Mesendoderm (in vitro differentiated cells): ENCODE data around the gene METAP1D.
"Not testable (repeated sequence)": the region's sequence is repeated elsewhere in the genome, so short reads cannot be mapped to it uniquely, and the experiment has no call there.

Experiments used
- DNase-seq: peaks from one replicate; pipeline ENCODE4 v3.0.0; 2013
- H2AK5ac ChIP-seq: 2 replicates; pipeline ENCODE4 v1.6.1; 2013; ENCODE audit warnings: low read length, inconsistent platforms
- H2BK120ac ChIP-seq: 2 replicates; pipeline ENCODE4 v1.6.1; 2013; ENCODE audit warnings: low read depth, mild to moderate bottlenecking, low read length, moderate library complexity, mixed read lengths
- H2BK15ac ChIP-seq: replicated peaks from 2 replicates; pipeline ENCODE4 v1.6.1; 2013; ENCODE audit warnings: low read depth, mild to moderate bottlenecking, moderate library complexity
- H2BK5ac ChIP-seq: 2 replicates; pipeline ENCODE4 v1.6.1; 2013; ENCODE audit warnings: low read length, inconsistent platforms
- H3K18ac ChIP-seq: 2 replicates; pipeline ENCODE4 v1.6.1; 2013; ENCODE audit warnings: mild to moderate bottlenecking, low read length, mixed read lengths
- H3K23ac ChIP-seq: one replicate; pipeline ENCODE4 v1.6.1; 2013; ENCODE audit warnings: low read length
- H3K27ac ChIP-seq: 2 replicates; pipeline ENCODE4 v1.5.1; 2013; ENCODE audit warnings: low read depth, mild to moderate bottlenecking, inconsistent platforms, low read length, moderate library complexity
- H3K27me3 ChIP-seq: 2 replicates; pipeline ENCODE4 v1.6.1; 2013; ENCODE audit warnings: low read length, control low read depth, mild to moderate bottlenecking, inconsistent platforms; ENCODE audit not compliant: insufficient read depth, poor library complexity
- H3K36me3 ChIP-seq: 2 replicates; pipeline ENCODE4 v1.6.1; 2013; ENCODE audit warnings: low read length, inconsistent platforms; ENCODE audit not compliant: control insufficient read depth, insufficient read depth
- H3K4ac ChIP-seq: one replicate; pipeline ENCODE4 v1.6.1; 2013; ENCODE audit warnings: low read depth, mild to moderate bottlenecking, low read length, moderate library complexity
- H3K4me1 ChIP-seq: 2 replicates; pipeline ENCODE4 v1.6.1; 2013; ENCODE audit warnings: low read depth, low read length, inconsistent platforms; ENCODE audit not compliant: control insufficient read depth
- H3K4me2 ChIP-seq: 2 replicates; pipeline ENCODE4 v1.6.1; 2013; ENCODE audit warnings: low read length
- H3K4me3 ChIP-seq: 2 replicates; pipeline ENCODE4 v1.5.1; 2013; ENCODE audit warnings: mild to moderate bottlenecking, low read length
- H3K56ac ChIP-seq: one replicate; pipeline ENCODE4 v1.6.1; 2013; ENCODE audit warnings: low read length
- H3K79me1 ChIP-seq: 2 replicates; pipeline ENCODE4 v1.6.1; 2013; ENCODE audit warnings: low read length, inconsistent platforms
- H3K79me2 ChIP-seq: 2 replicates; pipeline ENCODE4 v1.6.1; 2013; ENCODE audit warnings: mild to moderate bottlenecking, low read length; ENCODE audit not compliant: control insufficient read depth, insufficient read depth
- H3K9ac ChIP-seq: 2 replicates; pipeline ENCODE4 v1.6.1; 2013; ENCODE audit warnings: low read length, inconsistent platforms
- H4K5ac ChIP-seq: one replicate; pipeline ENCODE4 v1.6.1; 2013; ENCODE audit warnings: low read length
- H4K8ac ChIP-seq: one replicate; pipeline ENCODE4 v1.6.1; 2013; ENCODE audit warnings: low read depth, mild to moderate bottlenecking, control low read depth, low read length, moderate library complexity
- WGBS: extraction: QIAGEN DNeasy Blood & Tissue Kit; methylation state at CpG from one replicate; pipeline ENCODE4 v1.1.7; 2013; ENCODE audit warnings: low lambda C conversion rate, missing lambda C conversion rate; ENCODE audit not compliant: insufficient coverage; ENCODE audit errors: extremely low coverage; 5-methylcytosine and 5-hydroxymethylcytosine counted together

Gene METAP1D

GRCh38 chr2:172062402-172063004, 62.8 kb downstream of the METAP1D start:
- H3K79me2 ChIP-seq: no peaks in the 10 kb centered on the region
- H4K8ac ChIP-seq: no peak overlapping the region

GRCh38 chr2:172063446-172063845, 63.7 kb downstream of the METAP1D start:
- H3K9ac ChIP-seq: no peak overlapping the region
- H3K4ac ChIP-seq: no peak overlapping the region
- no peak overlapping the region for H4K8ac ChIP-seq
- no peak overlapping the region for H3K56ac ChIP-seq
- H3K79me1 ChIP-seq: no peaks in the 10 kb centered on the region
- WGBS: no CpG with 5 or more reads among the region's 9 CpGs
- no peaks in the 10 kb centered on the region for H3K79me2 ChIP-seq
- H3K4me2 ChIP-seq: no peak overlapping the region
- no peak overlapping the region for H3K27ac ChIP-seq
- DNase-seq: no peak
- no peaks in the 10 kb centered on the region for H3K27me3 ChIP-seq
- H2BK15ac ChIP-seq: no peak overlapping the region
- no peak overlapping the region for H3K4me3 ChIP-seq
- H2BK120ac ChIP-seq: no peak overlapping the region
- no peak overlapping the region for H3K18ac ChIP-seq
- no peak overlapping the region for H4K5ac ChIP-seq
- H3K36me3 ChIP-seq: no peaks in the 10 kb centered on the region
- no peak overlapping the region for H2AK5ac ChIP-seq
- H3K4me1 ChIP-seq: no peaks in the 10 kb centered on the region
- no peak overlapping the region for H3K23ac ChIP-seq
- no peak overlapping the region for H2BK5ac ChIP-seq

More at GRCh38 chr2:172062402-172063004, 62.8 kb downstream of the METAP1D start:
- no peaks in the 10 kb centered on the region for H3K79me1 ChIP-seq
- H3K4me1 ChIP-seq: no peaks in the 10 kb centered on the region
- no peak overlapping the region for H3K23ac ChIP-seq
- H3K4me2 ChIP-seq: no peak overlapping the region
- no peak overlapping the region for H3K4ac ChIP-seq
- no peak overlapping the region for H2BK120ac ChIP-seq
- H2AK5ac ChIP-seq: no peak overlapping the region
- no peak overlapping the region for H2BK5ac ChIP-seq
- no peak overlapping the region for H3K9ac ChIP-seq
- WGBS: no CpG with 5 or more reads among the region's 1 CpG
- no peaks in the 10 kb centered on the region for H3K36me3 ChIP-seq
- H2BK15ac ChIP-seq: no peak overlapping the region
- H3K27me3 ChIP-seq: no peaks in the 10 kb centered on the region
- no peak overlapping the region for H3K18ac ChIP-seq
- H3K56ac ChIP-seq: no peak overlapping the region
- no peak overlapping the region for H3K4me3 ChIP-seq
- no peak overlapping the region for H4K5ac ChIP-seq
- DNase-seq: no peak
- no peak overlapping the region for H3K27ac ChIP-seq

GRCh38 chr2:172065111-172065510, 65.4 kb downstream of the METAP1D start:
- Histone ChIP-seq H4K8ac (no peak overlapping the region), H3K4me1 (no peaks in the 10 kb centered on the region), H3K56ac (no peak overlapping the region), H2BK5ac (no peak overlapping the region), H3K4ac (no peak overlapping the region), H3K79me2 (no peaks in the 10 kb centered on the region), H3K18ac (no peak overlapping the region), H3K27ac (no peak overlapping the region), H2BK15ac (no peak overlapping the region), H3K23ac (no peak overlapping the region), H2AK5ac (no peak overlapping the region), H3K4me2 (no peak overlapping the region), H3K9ac (no peak overlapping the region), H4K5ac (no peak overlapping the region), H3K27me3 (no peaks in the 10 kb centered on the region), H3K36me3 (no peaks in the 10 kb centered on the region), H3K4me3 (no peak overlapping the region), H3K79me1 (no peaks in the 10 kb centered on the region), H2BK120ac (no peak overlapping the region)
- WGBS: no CpG with 5 or more reads among the region's 4 CpGs
- DNase-seq: no peak

GRCh38 chr2:172066394-172066886, 66.7 kb downstream of the METAP1D start:
- Histone ChIP-seq H3K79me1 (no peaks in the 10 kb centered on the region), H3K4me2 (no peak overlapping the region), H3K9ac (no peak overlapping the region), H3K27ac (no peak overlapping the region), H2BK120ac (no peak overlapping the region), H3K18ac (no peak overlapping the region), H3K4me3 (no peak overlapping the region), H4K8ac (no peak overlapping the region), H2BK5ac (no peak overlapping the region), H3K23ac (no peak overlapping the region), H2AK5ac (no peak overlapping the region), H3K79me2 (no peaks in the 10 kb centered on the region), H4K5ac (no peak overlapping the region), H2BK15ac (no peak overlapping the region), H3K27me3 (no peaks in the 10 kb centered on the region), H3K56ac (no peak overlapping the region), H3K36me3 (no peaks in the 10 kb centered on the region), H3K4ac (no peak overlapping the region), H3K4me1 (no peaks in the 10 kb centered on the region)
- DNase-seq: no peak
- no CpG with 5 or more reads among the region's 4 CpGs for WGBS

GRCh38 chr2:172067905-172068304, 68.2 kb downstream of the METAP1D start:
- H2BK5ac ChIP-seq, H3K27me3 ChIP-seq: not testable (repeated sequence)

GRCh38 chr2:172070936-172071335, 71.2 kb downstream of the METAP1D start:
- Histone ChIP-seq H3K4me3 (no peak overlapping the region), H3K56ac (no peak overlapping the region), H3K4me1 (no peaks in the 10 kb centered on the region), H3K23ac (no peak overlapping the region), H3K27ac (no peak overlapping the region), H4K8ac (no peak overlapping the region), H3K4me2 (no peak overlapping the region), H4K5ac (no peak overlapping the region), H3K9ac (no peak overlapping the region), H2AK5ac (no peak overlapping the region), H2BK15ac (no peak overlapping the region), H3K27me3 (no peaks in the 10 kb centered on the region), H2BK5ac (no peak overlapping the region), H3K36me3 (no peaks in the 10 kb centered on the region), H3K4ac (no peak overlapping the region), H3K79me2 (no peaks in the 10 kb centered on the region), H2BK120ac (no peak overlapping the region), H3K18ac (no peak overlapping the region), H3K79me1 (no peaks in the 10 kb centered on the region)
- no CpG with 5 or more reads among the region's 1 CpG for WGBS
- DNase-seq: no peak

More at GRCh38 chr2:172067905-172068304, 68.2 kb downstream of the METAP1D start:
- no CpG with 5 or more reads among the region's 4 CpGs for WGBS
- H3K56ac ChIP-seq, H3K4ac ChIP-seq, DNase-seq, H3K36me3 ChIP-seq, H3K4me3 ChIP-seq, H3K27ac ChIP-seq, H2BK120ac ChIP-seq, H4K8ac ChIP-seq, H3K9ac ChIP-seq, H3K18ac ChIP-seq, H2AK5ac ChIP-seq, H4K5ac ChIP-seq, H3K4me1 ChIP-seq, H3K23ac ChIP-seq, H3K79me2 ChIP-seq, H2BK15ac ChIP-seq, H3K4me2 ChIP-seq, H3K79me1 ChIP-seq: not testable (repeated sequence)
